HG02642 (cell line): ENCODE measurements around the gene PIK3R6.
"Not testable (repeated sequence)": the region's sequence is repeated elsewhere in the genome, so short reads cannot be mapped to it uniquely, and the experiment has no call there.

Experiments used
- ATAC-seq: cut with Tn5 transposase; IDR thresholded peaks from one replicate; pipeline ENCODE4 v1.9.1; 2021; ENCODE audit warnings: mild to moderate bottlenecking; ENCODE audit not compliant: unreplicated experiment, poor library complexity

The PIK3R6 gene

DNA sequence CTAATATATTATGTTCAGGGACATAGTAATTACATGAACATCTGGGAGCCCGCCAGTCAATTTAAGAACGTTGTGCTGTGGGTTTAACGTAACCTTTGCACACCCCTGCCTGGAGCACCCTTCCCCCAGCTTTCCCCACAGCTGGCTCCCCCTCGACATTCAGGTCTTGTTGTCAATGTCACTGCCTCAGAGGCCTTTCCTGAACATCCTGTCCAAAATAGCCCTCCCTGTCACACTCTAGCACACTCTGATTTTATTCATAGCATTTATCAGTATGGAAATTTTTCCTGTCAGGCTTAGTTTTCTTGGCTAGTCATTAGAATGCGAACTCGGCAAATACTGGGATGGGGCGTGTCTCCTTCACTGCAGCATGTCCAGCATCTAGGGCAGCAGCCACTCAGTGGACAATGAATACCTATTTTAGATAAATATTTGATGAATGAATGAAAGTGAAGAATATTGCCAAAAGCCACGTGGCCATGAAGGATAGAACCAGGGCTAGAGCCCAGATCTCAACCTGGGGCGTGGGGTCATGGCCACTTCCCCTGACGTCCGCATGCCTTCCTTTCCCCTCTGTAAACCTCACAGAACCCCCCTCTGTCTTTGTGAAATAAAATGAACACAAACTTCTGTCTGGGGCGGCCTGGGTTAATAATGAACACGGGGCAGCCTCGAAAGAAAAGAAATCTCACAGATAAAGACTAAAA, 10.5 kb downstream of the PIK3R6 start:
- ATAC-seq: no peak

DNA sequence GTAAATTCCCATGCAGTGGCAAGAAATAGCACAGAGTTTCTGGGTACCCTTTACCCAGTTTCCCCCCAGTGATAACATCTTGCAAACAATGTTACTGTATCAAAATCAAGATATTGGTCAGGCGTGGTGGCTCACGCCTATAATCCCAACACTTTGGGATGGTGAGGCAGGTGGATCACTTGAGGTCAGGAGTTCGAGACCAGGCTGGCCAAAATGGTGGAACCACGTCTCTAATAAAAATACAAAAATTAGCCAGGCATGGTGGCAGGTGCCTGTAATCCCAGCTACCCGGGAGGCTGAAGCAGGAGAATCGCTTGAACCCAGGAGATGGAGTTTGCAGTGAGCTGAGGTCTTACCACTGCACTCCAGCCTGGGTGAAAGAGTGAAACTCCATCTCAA, 11.3 kb downstream of the PIK3R6 start:
- not testable (repeated sequence) for ATAC-seq

DNA sequence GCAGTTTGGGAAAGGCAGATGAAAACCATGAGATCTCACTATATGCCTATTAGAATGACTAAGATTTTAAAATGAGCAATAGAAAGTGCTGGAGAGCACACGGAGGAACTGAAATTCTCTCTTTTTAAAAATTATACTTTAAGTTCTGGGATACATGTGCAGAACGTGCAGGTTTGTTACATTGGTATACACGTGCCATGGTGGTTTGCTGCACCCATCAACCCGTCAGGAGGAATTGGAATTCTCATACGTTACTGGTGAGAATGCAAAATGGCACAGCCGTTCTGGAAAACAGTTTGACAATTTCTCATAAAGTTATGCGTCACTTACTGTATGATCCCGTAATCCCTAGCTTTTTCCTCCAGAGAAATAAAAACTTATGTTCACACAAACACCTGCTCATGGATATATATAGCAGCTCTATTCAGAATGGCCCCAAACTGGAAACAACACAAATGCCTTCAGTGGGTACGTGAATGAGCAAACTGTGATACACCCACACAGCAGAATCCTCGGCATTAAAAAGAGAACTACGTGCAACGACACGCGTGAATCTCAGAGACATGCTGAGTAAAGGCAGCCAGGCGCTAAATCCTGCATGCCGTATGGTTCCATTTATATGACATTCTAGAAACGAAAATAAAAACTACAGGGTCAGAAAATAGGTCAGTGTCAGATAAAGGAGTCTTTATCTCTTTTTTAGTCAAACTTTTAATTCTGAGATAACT, 11.8 kb downstream of the PIK3R6 start:
- ATAC-seq: peak; percentile 45

DNA sequence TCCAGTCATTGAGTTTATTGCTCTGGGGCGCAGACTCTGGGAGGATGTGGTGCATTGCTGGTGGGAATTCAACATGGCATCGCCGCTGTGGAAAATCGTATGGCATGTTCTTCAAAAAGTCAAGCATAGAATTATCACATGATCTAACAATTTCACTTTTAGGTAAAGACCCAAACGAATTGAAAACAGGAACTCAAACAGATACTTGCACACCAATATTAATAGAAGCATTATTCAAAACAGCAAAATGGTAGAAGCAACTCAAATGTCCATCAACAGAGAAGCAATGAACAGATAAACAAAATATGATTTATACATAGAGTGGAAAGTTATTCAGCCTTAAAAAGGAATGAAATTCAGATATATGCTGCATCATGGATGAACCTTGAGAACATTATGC, 15.9 kb downstream of the PIK3R6 start:
- ATAC-seq: no peak

DNA sequence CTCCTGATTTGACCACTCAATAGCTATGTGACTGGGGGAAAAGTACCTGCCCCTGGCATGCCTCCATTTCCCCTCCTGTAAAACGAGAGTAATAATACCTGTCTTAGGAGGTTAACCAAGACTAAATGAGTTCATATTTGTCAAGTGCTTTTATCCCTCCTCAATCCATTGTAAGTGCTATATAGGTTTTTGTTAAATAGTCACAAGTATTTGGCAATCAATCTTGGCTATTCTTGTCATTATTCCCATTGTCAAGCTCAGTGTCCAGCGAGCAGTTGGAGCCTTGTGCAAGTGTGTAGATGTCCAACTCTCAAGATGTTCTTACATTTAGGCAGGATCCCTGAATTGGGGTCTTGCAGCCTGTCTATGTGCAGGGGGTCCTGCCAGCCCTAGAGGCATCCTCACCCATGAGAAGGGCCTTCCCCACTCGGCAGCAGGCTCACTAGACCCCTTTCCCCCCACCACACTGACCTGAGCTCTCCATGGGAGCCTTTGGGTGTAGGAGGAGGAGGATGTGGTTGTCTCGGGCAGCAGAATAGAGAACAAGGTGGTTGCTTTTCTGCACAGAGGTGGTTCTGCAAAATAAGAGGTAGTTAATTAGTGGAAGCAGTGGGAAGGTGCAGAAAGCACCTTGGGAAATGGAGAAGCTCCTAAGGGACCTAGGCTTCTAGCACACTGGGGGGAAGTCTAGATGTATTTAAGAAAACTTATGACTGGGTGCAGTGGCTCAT, 18.0 kb downstream of the PIK3R6 start:
- no peak for ATAC-seq

DNA sequence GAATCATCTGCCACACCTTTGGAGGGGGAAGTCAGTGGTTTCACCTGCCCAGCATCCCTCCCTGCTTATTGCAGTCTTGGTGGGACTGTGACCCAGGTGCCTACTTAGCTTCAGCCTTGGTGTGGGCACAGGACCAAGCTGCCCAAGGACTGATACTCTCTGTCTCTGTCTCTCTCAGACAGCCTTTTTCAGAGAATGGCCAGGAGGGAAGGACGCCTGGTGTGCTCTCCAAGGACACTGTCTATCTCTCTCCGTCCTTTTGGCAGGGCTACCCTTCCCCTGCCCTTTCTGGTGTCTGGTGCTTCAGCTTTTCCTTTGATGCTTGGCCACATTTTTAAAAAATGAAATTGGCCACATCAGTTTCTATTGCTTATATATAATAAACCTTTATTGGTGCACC, 19.6 kb downstream of the PIK3R6 start:
- no peak for ATAC-seq

DNA sequence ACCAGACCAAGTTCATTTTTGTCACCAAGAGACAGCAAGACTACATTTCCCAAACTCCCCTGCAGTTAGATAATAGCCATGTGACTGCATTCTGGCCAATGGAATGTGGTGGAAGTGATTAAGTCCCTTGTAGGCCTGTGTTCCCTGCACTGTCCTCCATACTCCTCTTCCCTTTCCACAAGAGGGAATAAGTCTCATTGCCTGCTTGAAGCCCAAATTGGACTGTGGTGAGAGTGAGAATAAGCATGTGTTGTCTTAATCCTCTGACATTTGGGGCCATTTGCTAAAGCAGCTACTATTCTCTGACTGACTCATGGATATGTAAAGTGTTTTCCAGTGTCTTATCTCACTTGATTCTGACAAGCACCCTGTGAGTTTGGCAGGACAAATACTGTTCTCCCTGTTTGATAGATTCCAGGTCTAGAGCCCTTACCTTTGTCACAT, 20.7 kb downstream of the PIK3R6 start:
- ATAC-seq: no peak

DNA sequence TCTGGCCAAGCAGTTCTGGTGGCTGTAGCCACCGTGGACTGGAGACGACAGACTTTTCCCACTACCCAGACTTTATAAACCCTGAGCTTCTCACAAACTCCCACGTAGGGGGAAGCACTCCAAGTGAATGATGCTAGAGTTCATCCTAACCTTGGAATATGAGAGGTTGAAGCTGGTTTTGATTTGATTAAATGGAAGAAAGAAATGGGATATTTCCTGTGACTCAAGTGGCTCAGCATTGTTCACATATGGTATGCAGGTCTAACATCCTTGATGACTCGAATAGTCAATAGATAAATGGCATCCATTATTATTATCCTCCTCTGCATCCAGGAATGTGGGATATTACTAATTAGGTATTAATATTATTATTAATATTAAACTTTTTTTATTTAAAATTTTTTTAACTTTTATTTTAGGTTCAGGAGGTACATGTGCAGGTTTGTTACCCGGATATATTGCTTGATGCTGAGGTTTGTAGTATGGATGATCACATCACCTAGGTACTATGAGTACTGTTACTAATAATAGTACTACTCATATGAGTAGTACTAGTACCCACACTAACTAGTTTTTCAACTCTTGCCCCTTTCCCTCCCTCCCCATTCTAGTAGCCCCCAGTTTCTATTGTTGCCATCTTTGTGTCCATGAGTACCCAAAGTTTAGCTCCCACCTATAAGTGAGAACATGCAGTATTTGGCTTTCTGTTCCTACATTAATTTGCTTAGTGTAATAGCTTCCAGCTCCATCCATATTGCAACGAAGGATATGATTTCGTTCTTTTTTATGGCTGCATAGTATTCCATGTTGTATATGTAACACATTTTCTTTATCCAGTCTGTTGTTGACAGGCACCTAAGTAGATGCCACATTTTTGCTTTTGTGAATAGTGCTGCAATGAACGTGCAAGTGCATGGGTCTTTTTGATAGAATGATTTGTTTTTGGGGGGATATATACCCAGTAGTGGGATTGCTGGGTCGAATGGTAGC, 22.9 kb downstream of the PIK3R6 start:
- ATAC-seq: no peak

DNA sequence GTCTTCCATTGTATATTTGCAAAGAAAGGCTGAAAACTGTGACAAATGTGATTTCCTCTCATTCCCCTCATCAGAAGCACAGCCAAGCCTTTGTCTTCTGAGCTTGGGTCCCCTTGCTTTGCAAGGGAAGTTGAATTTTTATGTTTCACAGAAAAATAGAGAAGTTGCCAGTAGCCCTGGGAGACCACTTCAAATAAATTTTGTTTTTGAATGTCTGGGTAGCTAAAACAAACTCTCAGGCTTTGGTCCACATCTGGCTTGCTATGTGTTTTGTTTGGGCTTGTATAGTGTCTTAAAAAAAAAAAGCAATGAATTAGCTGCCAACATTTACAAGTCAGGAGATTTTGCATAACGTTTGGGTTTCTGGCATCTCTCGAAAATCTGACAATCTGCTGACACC, 24.1 kb downstream of the PIK3R6 start:
- no peak for ATAC-seq

DNA sequence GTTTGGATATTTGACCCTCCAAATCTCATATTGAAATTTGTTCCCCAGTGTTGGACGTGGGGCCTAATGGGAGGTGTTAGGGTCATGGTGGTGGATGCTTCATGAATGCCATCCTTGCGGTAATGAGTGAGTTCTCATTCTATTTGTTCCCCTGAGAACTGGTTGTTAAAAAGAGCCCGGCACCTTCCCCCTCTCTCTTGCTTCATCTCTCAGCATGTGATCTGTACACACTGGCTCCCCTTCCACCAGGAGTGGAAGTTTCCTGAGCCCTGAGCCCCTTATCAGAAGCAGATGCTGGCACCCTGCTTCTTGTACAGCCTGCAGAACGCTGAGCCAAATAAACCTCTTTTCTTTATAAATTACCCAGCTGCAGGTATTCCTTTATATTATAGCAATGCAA, 25.6 kb downstream of the PIK3R6 start:
- no peak for ATAC-seq

DNA sequence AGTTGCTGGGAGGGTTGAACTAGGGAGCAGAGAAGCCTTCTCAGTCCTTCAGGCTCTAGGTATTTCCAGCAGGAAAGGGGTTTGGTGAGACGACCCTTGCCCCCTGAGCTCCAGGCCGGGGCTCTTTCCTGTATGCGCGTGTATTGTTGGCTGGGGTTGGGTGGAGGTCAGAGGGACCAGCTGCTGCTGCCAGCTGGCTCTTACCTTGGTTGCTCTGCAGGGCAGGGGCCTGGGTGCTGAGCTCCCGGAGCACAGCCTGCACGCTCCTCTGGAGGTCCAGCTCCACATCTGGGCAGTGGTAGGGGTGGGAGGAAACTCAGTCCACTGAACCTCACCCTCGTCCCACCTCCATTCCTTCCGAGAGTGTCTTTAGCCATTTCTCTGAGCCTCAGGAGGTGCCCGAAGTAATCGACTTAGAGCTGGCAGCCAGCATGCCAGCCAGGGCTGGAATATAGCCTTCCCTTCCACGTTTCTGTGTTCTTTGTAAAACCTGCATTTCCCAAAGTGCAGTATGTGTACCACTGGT, 28.0 kb downstream of the PIK3R6 start:
- no peak for ATAC-seq

DNA sequence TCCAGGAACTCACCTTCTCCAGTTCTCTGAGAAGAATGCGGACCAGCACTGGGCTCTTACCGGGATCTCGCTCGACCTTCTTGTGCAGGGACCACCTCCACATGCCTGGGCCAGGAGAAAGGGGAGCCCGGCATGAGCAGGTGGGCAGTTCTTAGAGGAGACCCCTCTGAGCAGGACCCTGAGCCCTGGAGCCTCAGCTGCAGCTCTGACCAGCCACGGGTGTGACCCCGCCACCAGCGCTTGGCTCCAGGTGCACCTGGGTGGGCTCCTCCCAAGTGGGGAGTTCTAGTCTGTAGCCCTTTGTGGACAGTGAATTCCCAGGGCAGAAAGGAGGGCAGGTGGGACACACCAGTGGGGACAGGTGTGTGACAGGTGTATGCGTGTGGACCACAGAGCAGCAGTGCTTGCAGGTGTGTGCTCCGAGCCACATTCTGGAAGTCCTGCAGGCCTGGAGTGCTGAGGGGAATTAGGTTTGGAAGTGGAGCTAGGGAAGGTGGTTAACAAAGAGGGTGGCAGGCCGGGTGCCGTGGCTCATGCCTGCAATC, 28.9 kb downstream of the PIK3R6 start:
- no peak for ATAC-seq

DNA sequence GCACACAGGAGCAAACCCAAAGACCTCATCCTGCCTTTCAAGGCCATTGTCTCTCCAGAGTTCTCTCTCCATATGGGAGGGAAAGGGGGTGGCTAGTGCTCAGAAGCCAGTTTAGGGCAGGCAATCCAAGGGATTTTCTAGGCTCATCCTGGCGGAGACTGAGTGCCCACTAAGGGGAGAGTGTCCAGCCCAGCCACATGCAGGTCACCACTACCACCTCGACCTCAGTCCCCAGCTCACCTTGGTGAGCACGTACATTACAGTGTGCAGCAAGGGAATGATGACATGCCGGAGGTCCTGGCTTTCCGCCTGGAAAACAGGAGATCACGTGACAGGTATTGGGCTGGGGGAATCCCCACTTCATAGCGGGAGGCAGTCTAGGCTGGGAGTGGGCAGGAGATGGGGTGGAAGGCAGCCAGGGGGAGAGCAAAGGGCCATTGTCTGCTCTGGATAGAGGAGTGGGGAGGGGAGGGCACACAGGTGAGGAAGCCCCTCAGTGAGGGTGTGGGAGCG, 29.9 kb downstream of the PIK3R6 start:
- no peak for ATAC-seq

DNA sequence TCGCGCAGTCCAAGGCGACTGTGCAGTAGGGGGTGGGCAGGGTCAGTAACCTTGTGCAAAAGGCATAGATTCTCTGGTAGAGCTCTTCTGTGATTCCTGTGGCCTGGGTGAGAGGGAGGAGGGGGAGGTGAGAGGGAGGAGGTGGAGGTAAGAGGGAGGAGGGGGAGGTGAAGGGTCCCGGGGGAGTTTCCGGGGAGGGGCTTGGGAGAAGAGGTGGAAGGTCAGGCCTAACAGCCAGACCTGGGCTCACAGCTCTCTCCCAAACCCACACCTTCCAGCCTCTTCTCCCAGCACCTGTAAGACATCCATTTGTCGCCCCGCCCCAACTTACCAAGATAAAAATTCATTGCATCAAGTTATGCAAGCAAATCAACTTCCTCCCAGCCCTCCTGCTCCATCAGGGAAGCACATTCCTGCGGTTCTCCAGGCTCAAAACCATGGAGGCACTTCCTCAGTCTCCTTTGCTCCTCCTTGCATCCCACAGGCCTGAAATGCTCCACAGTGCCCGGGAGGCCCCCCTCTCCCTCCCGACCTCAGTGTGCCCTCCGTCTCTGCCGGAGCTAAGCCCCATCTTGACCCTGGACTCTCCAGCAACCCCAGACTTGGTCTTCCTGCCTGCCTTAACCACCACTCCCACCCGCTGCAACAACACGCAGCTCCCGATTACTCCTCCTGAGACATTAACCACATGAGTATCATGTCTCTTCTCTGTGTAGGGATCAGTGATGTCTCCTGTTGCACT, 30.5 kb downstream of the PIK3R6 start:
- no peak for ATAC-seq

DNA sequence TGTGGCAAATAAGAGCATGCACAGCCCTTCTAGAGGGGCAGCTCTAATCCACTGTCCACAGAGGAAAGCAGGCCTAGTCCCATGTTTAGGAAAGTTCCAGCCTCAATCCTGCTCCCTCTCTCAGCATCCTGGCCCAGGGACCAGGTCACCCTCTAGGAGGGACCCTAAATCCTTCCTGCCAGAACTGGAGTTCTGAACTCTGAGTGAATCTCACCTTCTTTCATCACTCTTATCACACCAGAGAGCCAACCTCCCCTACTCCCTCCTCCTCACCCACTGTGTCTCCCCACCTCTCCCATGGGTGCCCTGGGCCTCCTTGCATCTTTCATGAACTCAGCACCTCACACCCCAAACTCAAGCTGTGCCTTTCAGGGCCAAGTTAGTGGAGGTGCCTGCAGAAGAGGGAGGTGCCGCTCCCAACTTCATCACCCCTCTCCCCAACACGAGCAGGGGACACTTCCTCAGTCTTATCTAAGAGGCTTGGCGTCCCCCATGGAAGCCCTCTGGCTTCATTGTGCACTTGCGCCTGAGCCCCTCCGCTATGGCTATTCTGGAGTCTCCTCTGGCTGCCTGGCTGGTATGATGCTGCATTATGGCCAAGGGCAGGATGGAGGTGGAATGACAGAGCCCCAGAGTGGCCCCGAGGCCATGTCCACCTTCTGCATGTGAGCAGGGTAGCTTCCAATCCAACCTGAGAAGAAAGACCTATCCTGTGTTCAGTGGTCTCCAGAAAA, 31.7 kb downstream of the PIK3R6 start:
- ATAC-seq: no peak

DNA sequence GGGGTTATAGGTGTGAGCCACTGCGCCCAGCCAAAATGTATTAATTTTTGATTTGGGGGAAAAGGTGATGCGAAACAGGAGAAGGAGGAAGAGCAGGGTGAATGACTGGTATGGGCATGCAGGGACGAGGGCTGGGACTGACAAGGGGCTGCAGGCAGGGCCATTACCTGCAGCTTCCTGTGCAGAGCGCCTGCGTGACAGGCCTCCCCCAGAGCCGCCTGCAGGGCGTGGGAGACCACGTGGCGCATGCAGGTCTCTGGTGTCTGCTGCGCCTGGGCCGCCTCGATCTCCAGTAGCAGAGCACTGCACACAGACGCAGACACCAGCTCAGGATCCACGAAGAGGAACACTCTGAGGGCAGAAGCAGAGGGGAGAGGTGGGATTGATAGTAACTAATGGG, 32.4 kb downstream of the PIK3R6 start:
- no peak for ATAC-seq

DNA sequence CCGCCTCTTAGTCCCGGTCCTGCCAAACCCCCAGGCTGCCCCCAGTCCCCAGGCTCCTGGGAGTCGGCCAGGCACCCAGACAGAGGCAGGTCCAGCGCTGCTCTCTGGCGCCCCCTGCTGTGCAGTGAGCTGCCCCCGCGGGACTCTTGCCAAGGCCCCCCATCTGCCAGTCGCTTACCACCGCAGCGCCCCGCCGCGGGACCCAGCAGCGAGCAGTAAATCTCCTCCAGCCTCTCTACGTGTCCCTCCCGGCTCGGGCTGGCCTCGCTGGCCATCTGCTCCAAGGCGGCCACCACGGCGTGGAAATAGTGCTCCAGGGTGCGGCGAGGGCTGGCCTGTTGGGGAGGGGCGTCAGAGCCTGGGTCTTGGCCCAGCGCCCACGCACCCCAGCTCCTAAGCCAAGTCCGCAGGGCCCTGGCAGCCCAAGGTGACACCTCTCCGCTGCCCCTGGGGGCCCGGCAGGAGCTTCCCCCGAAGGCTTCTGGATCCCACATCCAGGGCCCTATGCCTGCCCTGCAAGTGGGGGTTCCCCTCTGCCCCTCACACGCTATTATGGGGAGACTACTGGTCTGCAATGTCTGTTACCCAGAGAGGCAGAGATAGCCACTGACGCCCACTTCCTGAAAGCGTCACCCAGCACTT, 34.6 kb downstream of the PIK3R6 start:
- no peak for ATAC-seq
